Keratinocyte (primary cell): ENCODE data around the gene ARID1B. TPM values are rescaled to one million over a fixed set of nuclear protein-coding genes. Genes with fewer than 3 reads are reported as not detected.

Source experiments
- DNase-seq: peaks from one replicate; pipeline ENCODE4 v3.0.0-alpha.2; 2011; ENCODE audit warnings: low read depth, missing footprints, low spot score
- FAIRE-seq: peaks from 2 replicates; lab custom pipeline; 2011; peaks lifted over from hg19 to GRCh38; lab: Jason Lieb, UNC
- H2AFZ ChIP-seq: 2 replicates; pipeline ENCODE4 v1.6.0; 2012; ENCODE audit warnings: low read length, control low read depth, inconsistent platforms; ENCODE audit not compliant: control insufficient read depth
- H3K27ac ChIP-seq: 2 replicates; pipeline ENCODE4 v1.5.1; 2011; ENCODE audit warnings: low read length; ENCODE audit not compliant: control insufficient read depth, insufficient read depth
- H3K27me3 ChIP-seq: 3 replicates; pipeline ENCODE4 v1.6.0; 2011; ENCODE audit warnings: low read length; ENCODE audit not compliant: control insufficient read depth, insufficient read depth; ENCODE audit errors: extremely low read depth
- H3K36me3 ChIP-seq, 2 experiments: 2 replicates in 1 of 2; 3 replicates in 1 of 2; pipeline ENCODE4 v1.5.1; 2011; ENCODE audit warnings: low read length in 2 of 2, mild to moderate bottlenecking in 1 of 2; ENCODE audit not compliant: control insufficient read depth in 2 of 2, insufficient read depth in 2 of 2; ENCODE audit errors: extremely low read depth in 1 of 2
- H3K4me1 ChIP-seq: 3 replicates; pipeline ENCODE4 v1.5.1; 2011; ENCODE audit warnings: low read length; ENCODE audit not compliant: control insufficient read depth, insufficient read depth; ENCODE audit errors: extremely low read depth
- H3K4me2 ChIP-seq: 3 replicates; pipeline ENCODE4 v1.6.0; 2011; ENCODE audit warnings: low read depth, low read length; ENCODE audit not compliant: control insufficient read depth, insufficient read depth; ENCODE audit errors: extremely low read depth
- H3K4me3 ChIP-seq, 3 experiments: fragments of 200-600 bp in 1 of 3; sonication (generic) in 1 of 3; 2 replicates in 2 of 3; 3 replicates in 1 of 3; pipeline ENCODE4 v1.5.1; 2011 to 2016; ENCODE audit warnings: low read length in 3 of 3, mild to moderate bottlenecking in 3 of 3, control low read depth in 2 of 3, inconsistent platforms in 1 of 3, low read depth in 1 of 3, mixed read lengths in 1 of 3, mixed run types in 1 of 3, moderate library complexity in 1 of 3; ENCODE audit not compliant: control insufficient read depth in 2 of 3, insufficient read depth in 2 of 3; ENCODE audit errors: extremely low read depth in 1 of 3
- H3K79me2 ChIP-seq: 2 replicates; pipeline ENCODE4 v1.6.0; 2012; ENCODE audit warnings: low read length; ENCODE audit not compliant: control insufficient read depth, insufficient read depth
- H3K9ac ChIP-seq: 3 replicates; pipeline ENCODE4 v1.6.0; 2011; ENCODE audit warnings: low read length; ENCODE audit not compliant: control insufficient read depth, insufficient read depth; ENCODE audit errors: extremely low read depth
- H3K9me1 ChIP-seq: 3 replicates; pipeline ENCODE4 v1.6.0; 2011; ENCODE audit warnings: low read length; ENCODE audit not compliant: control insufficient read depth, insufficient read depth; ENCODE audit errors: extremely low read depth
- H3K9me3 ChIP-seq: 2 replicates; pipeline ENCODE4 v1.5.1; 2012; ENCODE audit warnings: low read depth, low read length; ENCODE audit not compliant: control insufficient read depth
- H4K20me1 ChIP-seq: 3 replicates; pipeline ENCODE4 v1.6.0; 2011; ENCODE audit warnings: low read length; ENCODE audit not compliant: control insufficient read depth, insufficient read depth; ENCODE audit errors: extremely low read depth
- EZH2 ChIP-seq: IDR thresholded peaks from one replicate; pipeline ENCODE4 v1.6.1; 2012; ENCODE audit warnings: inconsistent platforms, mild to moderate bottlenecking, low read length, moderate library complexity
- dilution Hi-C: fragments of 300-500 bp; cut with MboI; formaldehyde crosslinking; loops from one replicate; pipeline ENCODE4 v1.7.0; 2020; ENCODE audit warnings: low sequenced_read_pairs; ENCODE audit not compliant: extremely low pct_ligation_motif_present
- polyA plus RNA-seq, 5 experiments: library from polyadenylated mRNA; depleted of rRNA in 3 of 5; stranded (reverse) in 3 of 5; stranded (forward) in 1 of 5; unstranded in 1 of 5; fragments of >200 nt; gene quantifications; 1 replicate in 1 of 5; 2 replicates in 3 of 5; 3 replicates in 1 of 5; pipeline versions ENCODE4 v1.2.1 to v1.2.3, GENCODE V29; 2011 to 2012; ENCODE audit warnings: missing spikeins in 2 of 5, low read depth in 1 of 5, low replicate concordance in 1 of 5
- TF ChIP-seq, protein P1 (sequence below), 3 experiments: IDR thresholded peaks in 1 of 3; conservative IDR thresholded peaks in 1 of 3; optimal IDR thresholded peaks in 1 of 3; 2 replicates in 2 of 3; 3 replicates in 1 of 3; pipeline versions ENCODE3 to v1.5.1; 2011; ENCODE audit warnings: low read length in 3 of 3, mild to moderate bottlenecking in 3 of 3, moderate library complexity in 2 of 3, control low read depth in 1 of 3, inconsistent platforms in 1 of 3; ENCODE audit not compliant: insufficient read depth in 2 of 3; ENCODE audit errors: extremely low read depth in 1 of 3

ARID1B gene
- polyA plus RNA-seq, 1 donor (not counting 4 experiments of a cell fraction or from before 2014, with no cell fraction given) = 14.9 TPM

GRCh38 chr6:157253699-157254098, 476.5 kb downstream of the ARID1B start:
- no peak for DNase-seq
- no peaks in the 10 kb centered on the region for H3K9me3 ChIP-seq
- H3K27me3 ChIP-seq = peaks cover 28% of the 10 kb centered on the region
- FAIRE-seq = no peak
- H3K4me3 ChIP-seq = no peak overlapping the region
- dilution Hi-C loops = no loop called here
- H3K36me3 ChIP-seq = no peaks in the 10 kb centered on the region
- no peaks in the 10 kb centered on the region for H3K9me1 ChIP-seq
- no peak overlapping the region for H3K4me2 ChIP-seq
- H3K9ac ChIP-seq = no peak overlapping the region
- H4K20me1 ChIP-seq = no peaks in the 10 kb centered on the region
- H3K79me2 ChIP-seq = no peaks in the 10 kb centered on the region
- H2AFZ ChIP-seq = no peak overlapping the region
- TF ChIP-seq, protein P1, sequence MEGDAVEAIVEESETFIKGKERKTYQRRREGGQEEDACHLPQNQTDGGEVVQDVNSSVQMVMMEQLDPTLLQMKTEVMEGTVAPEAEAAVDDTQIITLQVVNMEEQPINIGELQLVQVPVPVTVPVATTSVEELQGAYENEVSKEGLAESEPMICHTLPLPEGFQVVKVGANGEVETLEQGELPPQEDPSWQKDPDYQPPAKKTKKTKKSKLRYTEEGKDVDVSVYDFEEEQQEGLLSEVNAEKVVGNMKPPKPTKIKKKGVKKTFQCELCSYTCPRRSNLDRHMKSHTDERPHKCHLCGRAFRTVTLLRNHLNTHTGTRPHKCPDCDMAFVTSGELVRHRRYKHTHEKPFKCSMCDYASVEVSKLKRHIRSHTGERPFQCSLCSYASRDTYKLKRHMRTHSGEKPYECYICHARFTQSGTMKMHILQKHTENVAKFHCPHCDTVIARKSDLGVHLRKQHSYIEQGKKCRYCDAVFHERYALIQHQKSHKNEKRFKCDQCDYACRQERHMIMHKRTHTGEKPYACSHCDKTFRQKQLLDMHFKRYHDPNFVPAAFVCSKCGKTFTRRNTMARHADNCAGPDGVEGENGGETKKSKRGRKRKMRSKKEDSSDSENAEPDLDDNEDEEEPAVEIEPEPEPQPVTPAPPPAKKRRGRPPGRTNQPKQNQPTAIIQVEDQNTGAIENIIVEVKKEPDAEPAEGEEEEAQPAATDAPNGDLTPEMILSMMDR (optimal IDR thresholded peaks at IDR 0.05 in 1 of 3, IDR thresholded peaks at IDR 0.05 in 1 of 3, conservative IDR thresholded peaks at IDR 0.05 in 1 of 3; ENCODE audit: extremely low read depth in 1 of 3, insufficient read depth in 2 of 3, low read length in 3 of 3) = no peak
- no peak for TF ChIP-seq EZH2
- no peak overlapping the region for H3K27ac ChIP-seq
- no peaks in the 10 kb centered on the region for H3K4me1 ChIP-seq

DNA sequence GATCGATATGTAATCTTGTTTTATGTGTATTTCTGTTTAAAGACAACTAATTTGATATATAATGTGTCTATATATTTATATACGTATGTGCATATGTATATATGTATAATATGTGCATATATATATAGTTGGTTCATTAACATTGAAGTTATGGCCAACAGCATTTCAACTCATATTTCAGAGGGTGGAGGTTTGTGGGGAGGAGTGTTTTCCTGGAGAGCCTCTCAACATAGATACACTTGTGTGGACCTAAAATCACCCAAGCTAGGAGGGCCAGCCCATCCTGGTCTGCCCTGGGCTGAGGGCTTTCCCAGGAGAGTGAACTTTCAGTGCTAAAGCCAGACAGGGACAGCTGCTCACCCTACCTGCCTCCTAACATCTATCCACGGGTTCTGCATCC, 477.4 kb downstream of the ARID1B start:
- H3K27me3 ChIP-seq = peaks cover 29% of the 10 kb centered on the region
- H3K4me3 ChIP-seq = no peak overlapping the region
- dilution Hi-C loops = no loop called here
- no peak overlapping the region for H3K9ac ChIP-seq
- no peak overlapping the region for H2AFZ ChIP-seq
- TF ChIP-seq, protein P1 (optimal IDR thresholded peaks at IDR 0.05 in 1 of 3, IDR thresholded peaks at IDR 0.05 in 1 of 3, conservative IDR thresholded peaks at IDR 0.05 in 1 of 3; ENCODE audit: extremely low read depth in 1 of 3, insufficient read depth in 2 of 3, low read length in 3 of 3) = no peak
- no peak for TF ChIP-seq EZH2
- FAIRE-seq (no peak), DNase-seq (no peak)
- H3K4me2 ChIP-seq = no peak overlapping the region
- H3K4me1 ChIP-seq = no peaks in the 10 kb centered on the region
- H4K20me1 ChIP-seq = no peaks in the 10 kb centered on the region
- H3K36me3 ChIP-seq = no peaks in the 10 kb centered on the region
- no peaks in the 10 kb centered on the region for H3K79me2 ChIP-seq
- H3K27ac ChIP-seq = no peak overlapping the region
- H3K9me1 ChIP-seq = no peaks in the 10 kb centered on the region
- no peaks in the 10 kb centered on the region for H3K9me3 ChIP-seq
